Natural killer cell (primary cell): ENCODE results near the gene OVCA2. TPM values are rescaled to one million over a fixed set of nuclear protein-coding genes. Genes with fewer than 3 reads are reported as not detected.

Experiments used
- ATAC-seq, 3 donors: fragments of 150-1000 bp in 2 of 3; fragments of 200-7000 bp in 1 of 3; cut with Tn5 transposase; 1 replicate in 1 of 3; 2 replicates in 2 of 3; pipeline ENCODE4 v1.10.0; 2021; ENCODE audit warnings: mild to moderate bottlenecking in 2 of 3, moderate library complexity in 2 of 3
- DNase-seq, 2 donors: peaks; one replicate each; pipeline versions ENCODE4 v3.0.0 to v3.0.0-alpha.2; 2013 to 2021; ENCODE audit warnings: mixed read lengths in 1 of 2
- H3K27ac ChIP-seq: one replicate; pipeline ENCODE4 v1.5.1; 2013; ENCODE audit warnings: mild to moderate bottlenecking, low read length
- H3K27me3 ChIP-seq: one replicate; pipeline ENCODE4 v1.6.1; 2013; ENCODE audit warnings: low read length; ENCODE audit not compliant: control insufficient read depth, insufficient read depth
- H3K36me3 ChIP-seq: one replicate; pipeline ENCODE4 v1.6.1; 2013; ENCODE audit warnings: low read length; ENCODE audit not compliant: control insufficient read depth, insufficient read depth
- H3K4me1 ChIP-seq: one replicate; pipeline ENCODE4 v1.6.1; 2013; ENCODE audit warnings: low read length; ENCODE audit not compliant: control insufficient read depth, insufficient read depth
- H3K4me3 ChIP-seq: one replicate; pipeline ENCODE4 v1.5.1; 2013; ENCODE audit warnings: low read length
- H3K9me3 ChIP-seq: one replicate; pipeline ENCODE4 v1.6.1; 2013; ENCODE audit warnings: low read length; ENCODE audit not compliant: control insufficient read depth, insufficient read depth
- H3K27ac Mint-ChIP-seq, 2 donors: one replicate each; pipeline ENCODE4 v1.8.0; 2022; ENCODE audit warnings: mild to moderate bottlenecking in 2 of 2, mixed read lengths in 2 of 2, moderate library complexity in 1 of 2
- H3K27me3 Mint-ChIP-seq, 2 donors: one replicate each; pipeline ENCODE4 v1.8.0; 2022; ENCODE audit warnings: low read depth in 2 of 2, mixed read lengths in 2 of 2
- H3K36me3 Mint-ChIP-seq: one replicate; pipeline ENCODE4 v1.8.0; 2022; ENCODE audit warnings: mixed read lengths
- H3K4me1 Mint-ChIP-seq, 2 donors: one replicate each; pipeline ENCODE4 v1.8.0; 2022; ENCODE audit warnings: mixed read lengths in 2 of 2
- H3K4me3 Mint-ChIP-seq: one replicate; pipeline ENCODE4 v1.8.0; 2022; ENCODE audit warnings: mild to moderate bottlenecking, moderate library complexity, mixed read lengths
- H3K9me3 Mint-ChIP-seq, 2 donors: one replicate each; pipeline ENCODE4 v1.8.0; 2022; ENCODE audit warnings: mixed read lengths in 2 of 2
- WGBS: methylation state at CpG from one replicate; pipeline ENCODE4 v1.1.7; 2013; ENCODE audit warnings: missing lambda C conversion rate; ENCODE audit not compliant: insufficient coverage; 5-methylcytosine and 5-hydroxymethylcytosine counted together
- intact Hi-C: fragments of 100-400 bp; cut with micrococcal nuclease; formaldehyde crosslinking; loops from one replicate; pipeline ENCODE4 v1.14.2; 2022
- total RNA-seq, 4 donors: library from RNA; stranded (reverse); fragments of 120-200 nt in 1 of 4; gene quantifications; one replicate each; pipeline versions ENCODE4 v1.2.3 to v1.2.4, GENCODE V29; 2013 to 2022
- TF ChIP-seq, protein P1 (sequence below): fragments of 200-600 bp; IDR thresholded peaks from one replicate; pipeline ENCODE4 v1.8.0; 2022; ENCODE audit warnings: antibody characterized with exemption

OVCA2 gene
- total RNA-seq, 3 donors from 2014 or later (not counting 1 experiment from before 2014, with no cell fraction given): 27.9 to 33.8 (median 28.5) TPM

DNA sequence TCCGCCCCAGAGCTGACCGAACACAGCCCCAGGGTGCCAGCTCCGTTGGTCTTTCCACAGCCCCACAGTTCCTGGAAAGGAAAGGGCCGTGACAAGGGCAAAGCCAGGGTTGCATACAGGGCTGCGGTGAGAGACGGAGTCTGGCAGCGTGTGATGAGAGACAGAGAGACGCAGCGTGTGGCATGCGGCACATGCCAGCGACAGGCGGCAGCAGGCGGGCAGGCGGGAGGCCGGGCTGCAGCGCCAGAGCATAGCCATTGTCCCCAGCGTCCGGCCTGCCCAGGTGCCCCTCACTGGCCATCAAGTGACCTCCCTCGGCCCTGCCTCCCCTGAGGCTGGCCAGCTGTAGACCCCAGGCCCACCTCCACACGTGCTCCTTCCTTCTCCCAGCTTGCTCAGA, 25.3 kb upstream of the OVCA2 start:
- H3K27me3 Mint-ChIP-seq: peaks cover 30% of the 10 kb centered on the region in 2 donors
- H3K27ac ChIP-seq: no peak overlapping the region
- H3K9me3 Mint-ChIP-seq: no peaks in the 10 kb centered on the region
- 93% methylated on average over 20 of the region's 20 CpGs for WGBS
- intact Hi-C loops: no loop called here
- no peaks in the 10 kb centered on the region for H3K36me3 ChIP-seq
- peaks cover 0 to 6% of the 10 kb centered on the region in 2 donors for H3K4me1 Mint-ChIP-seq
- H3K4me3 Mint-ChIP-seq: no peak overlapping the region
- peaks cover 5% of the 10 kb centered on the region for H3K27me3 ChIP-seq
- DNase-seq: no peak
- no peak overlapping the region for H3K4me3 ChIP-seq
- no peaks in the 10 kb centered on the region for H3K9me3 ChIP-seq
- TF ChIP-seq, protein P1, sequence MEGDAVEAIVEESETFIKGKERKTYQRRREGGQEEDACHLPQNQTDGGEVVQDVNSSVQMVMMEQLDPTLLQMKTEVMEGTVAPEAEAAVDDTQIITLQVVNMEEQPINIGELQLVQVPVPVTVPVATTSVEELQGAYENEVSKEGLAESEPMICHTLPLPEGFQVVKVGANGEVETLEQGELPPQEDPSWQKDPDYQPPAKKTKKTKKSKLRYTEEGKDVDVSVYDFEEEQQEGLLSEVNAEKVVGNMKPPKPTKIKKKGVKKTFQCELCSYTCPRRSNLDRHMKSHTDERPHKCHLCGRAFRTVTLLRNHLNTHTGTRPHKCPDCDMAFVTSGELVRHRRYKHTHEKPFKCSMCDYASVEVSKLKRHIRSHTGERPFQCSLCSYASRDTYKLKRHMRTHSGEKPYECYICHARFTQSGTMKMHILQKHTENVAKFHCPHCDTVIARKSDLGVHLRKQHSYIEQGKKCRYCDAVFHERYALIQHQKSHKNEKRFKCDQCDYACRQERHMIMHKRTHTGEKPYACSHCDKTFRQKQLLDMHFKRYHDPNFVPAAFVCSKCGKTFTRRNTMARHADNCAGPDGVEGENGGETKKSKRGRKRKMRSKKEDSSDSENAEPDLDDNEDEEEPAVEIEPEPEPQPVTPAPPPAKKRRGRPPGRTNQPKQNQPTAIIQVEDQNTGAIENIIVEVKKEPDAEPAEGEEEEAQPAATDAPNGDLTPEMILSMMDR: no peak
- no peak for ATAC-seq
- H3K4me1 ChIP-seq: peaks cover 5% of the 10 kb centered on the region
- H3K27ac Mint-ChIP-seq: no peak overlapping the region
- H3K36me3 Mint-ChIP-seq: no peaks in the 10 kb centered on the region

DNA sequence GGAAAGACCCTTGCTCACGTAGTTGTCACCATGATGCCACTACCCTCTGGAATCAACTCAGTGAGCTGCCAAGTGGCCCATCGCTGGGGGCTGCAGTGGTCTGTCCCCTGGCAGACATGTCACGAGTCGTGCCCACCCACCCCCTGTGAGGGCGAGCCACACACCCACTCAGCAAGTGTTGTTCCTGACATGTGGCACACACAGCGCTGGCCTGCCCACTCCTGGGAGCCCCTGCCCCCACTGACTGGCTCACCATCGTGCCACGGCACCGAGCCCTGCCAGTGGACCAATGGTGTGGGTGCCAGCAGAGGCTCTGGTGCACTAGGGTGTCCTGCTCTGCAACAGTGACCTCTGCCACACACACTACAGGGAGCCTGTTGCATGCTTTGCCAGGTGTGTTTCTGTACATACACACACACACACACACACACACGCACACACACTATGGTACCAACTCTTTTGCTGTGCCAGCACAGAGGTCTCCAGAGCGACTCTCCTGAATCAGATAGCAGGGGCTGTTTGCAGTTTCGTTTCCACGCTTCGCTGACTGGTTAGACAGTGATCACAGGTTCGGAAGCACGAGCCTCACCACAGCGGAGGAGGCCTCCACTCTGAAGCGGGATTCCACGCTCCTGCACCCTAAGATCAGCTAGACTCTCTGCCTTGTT, 24.4 kb upstream of the OVCA2 start:
- Mint-ChIP-seq H3K4me3 (no peak overlapping the region), H3K9me3 (no peaks in the 10 kb centered on the region), H3K4me1 (no peaks in the 10 kb centered on the region), H3K36me3 (no peaks in the 10 kb centered on the region), H3K27ac (no peak overlapping the region), H3K27me3 (peaks cover 32% of the 10 kb centered on the region in 2 donors)
- DNase-seq (no peak), ATAC-seq (no peak)
- 86% methylated on average over 19 of the region's 19 CpGs for WGBS
- TF ChIP-seq, protein P1: no peak
- intact Hi-C loops: no loop called here
- H3K27me3 ChIP-seq: no peaks in the 10 kb centered on the region
- H3K4me3 ChIP-seq: no peak overlapping the region
- no peaks in the 10 kb centered on the region for H3K9me3 ChIP-seq
- H3K27ac ChIP-seq: no peak overlapping the region
- H3K36me3 ChIP-seq: no peaks in the 10 kb centered on the region
- no peaks in the 10 kb centered on the region for H3K4me1 ChIP-seq

DNA sequence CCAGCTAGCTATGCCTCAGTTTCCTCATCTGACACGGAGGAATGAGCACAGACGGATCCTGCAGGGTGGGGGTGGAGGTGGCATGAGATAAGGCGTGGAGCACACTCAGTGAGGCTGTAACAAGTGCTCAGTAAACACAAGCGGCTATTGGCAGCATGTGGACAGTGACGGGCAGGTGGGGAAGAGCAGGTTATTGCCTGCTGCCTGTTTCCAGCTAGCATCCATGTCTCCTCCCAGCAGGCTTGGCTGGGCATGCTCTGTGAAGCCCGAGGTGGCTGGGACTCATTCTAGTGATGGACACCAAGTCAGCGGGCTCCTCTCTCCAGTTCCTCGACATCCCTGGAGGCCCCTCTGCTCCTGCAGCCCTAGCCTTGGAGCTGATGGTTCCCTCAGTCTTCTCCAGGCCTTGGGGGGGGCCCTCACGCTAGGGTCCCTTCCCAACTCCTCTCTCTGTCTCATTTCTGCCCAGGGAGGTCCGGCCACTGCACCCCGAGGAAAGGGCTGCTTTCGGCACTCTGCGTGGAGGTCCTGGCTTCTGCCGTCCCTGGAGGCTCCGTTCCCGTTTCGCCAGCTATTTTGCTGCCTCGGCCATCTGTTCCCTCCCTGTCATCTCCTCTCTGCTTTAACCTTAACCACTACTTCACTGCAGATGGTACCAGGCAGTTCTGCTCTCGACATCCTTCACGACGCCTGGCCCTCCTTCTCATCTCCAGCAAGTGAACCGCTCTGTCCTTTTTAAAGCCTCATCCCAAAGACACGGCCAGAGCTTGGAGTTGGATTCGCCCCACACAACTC, 22.9 kb upstream of the OVCA2 start:
- Histone ChIP-seq H3K36me3 (no peaks in the 10 kb centered on the region), H3K4me1 (peaks cover 6% of the 10 kb centered on the region), H3K27me3 (peaks cover 4% of the 10 kb centered on the region), H3K4me3 (no peak overlapping the region), H3K27ac (no peak overlapping the region), H3K9me3 (no peaks in the 10 kb centered on the region)
- no peak overlapping the region for H3K27ac Mint-ChIP-seq
- intact Hi-C loops: no loop called here
- H3K4me1 Mint-ChIP-seq: no peaks in the 10 kb centered on the region
- no peaks in the 10 kb centered on the region for H3K36me3 Mint-ChIP-seq
- ATAC-seq: no peak
- 88% methylated on average over 24 of the region's 24 CpGs for WGBS
- no peak for DNase-seq
- H3K9me3 Mint-ChIP-seq: no peaks in the 10 kb centered on the region
- H3K27me3 Mint-ChIP-seq: peaks cover 34% of the 10 kb centered on the region in 2 donors
- no peak overlapping the region for H3K4me3 Mint-ChIP-seq
- TF ChIP-seq, protein P1: no peak
